Measurements from ENCODE around the gene UPK2. TPM values are rescaled to one million over a fixed set of nuclear protein-coding genes. Genes with fewer than 3 reads are reported as not detected.

Gene UPK2
- polyA plus RNA-seq, 1 of the 3 experiments (the other 2 are of a cell fraction): 0.15 TPM

DNA sequence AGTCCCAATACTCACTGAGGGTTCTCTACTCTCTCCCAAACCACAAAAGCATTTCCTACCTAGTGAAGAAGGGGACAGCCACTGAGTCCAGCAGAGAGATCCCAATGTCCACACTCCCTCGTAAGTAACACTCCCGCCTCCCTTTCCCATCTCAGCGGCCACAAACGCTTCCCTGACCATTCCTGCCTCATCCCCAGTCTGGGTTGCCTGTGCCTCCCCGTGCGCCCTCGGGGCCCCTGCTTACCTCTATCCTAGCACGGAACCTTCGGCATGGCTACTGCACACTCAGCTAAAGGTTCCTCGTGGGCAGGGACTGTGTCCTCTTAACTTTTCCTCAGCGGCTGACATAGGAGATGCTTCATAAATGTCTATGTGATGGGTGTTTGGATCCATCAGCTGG is 1.5 kb downstream of the UPK2 start:
- no peaks in the 10 kb centered on the region for H3F3A ChIP-seq (replicated peaks; ENCODE audit: insufficient read depth)
- no peak overlapping the region for H3K4me2 ChIP-seq
- H3K36me3 ChIP-seq (replicated peaks in 1 of 2; ENCODE audit: control insufficient read depth in 1 of 2, insufficient read depth in 2 of 2, low read length in 1 of 2): no peaks in the 10 kb centered on the region
- H3K27ac ChIP-seq (ENCODE audit: low read depth in 2 of 2, low read length in 1 of 2): no peak overlapping the region
- ChIA-PET POLR2A (interaction anchor here (0.6 to 1.7 kb wide), 3 partner anchors 40 to 165 kb away, joined by 3 to 4 read pairs (median 3); no protein-coding TSS in a partner anchor), CTCF (interaction anchor here (0.8 to 12.7 kb wide), 19 partner anchors 9 to 299 kb away, joined by 3 to 186 read pairs (median 5); partner anchors contain the start of genes BCL9L, CENATAC and DDX6)
- H2AFZ ChIP-seq (ENCODE audit: low read depth): no peak overlapping the region
- peaks cover 0 to 6% of the 10 kb centered on the region in 2 experiments; a peak in 1 of 4 replicates for H3K4me1 ChIP-seq (ENCODE audit: control insufficient read depth in 1 of 2, insufficient read depth in 2 of 2, low read depth in 1 of 2, low read length in 1 of 2)
- no peaks in the 10 kb centered on the region for H3K9me3 ChIP-seq
- H3K79me2 ChIP-seq (ENCODE audit: insufficient read depth): no peaks in the 10 kb centered on the region
- 70% methylated on average over 11 of the region's 11 CpGs for WGBS (ENCODE audit: low lambda C conversion rate)
- no peak for TF ChIP-seq MEF2A (IDR thresholded peaks at IDR 0.05; ENCODE audit: borderline replicate concordance, low read depth)
- TF ChIP-seq EZH2phosphoT487 (IDR thresholded peaks at IDR 0.05; ENCODE audit: borderline replicate concordance, low read depth): no peak
- no peak for TF ChIP-seq CHD2 (IDR thresholded peaks at IDR 0.05; ENCODE audit: low read length, partially characterized antibody)
- TF ChIP-seq TAF1 (IDR thresholded peaks at IDR 0.05; ENCODE audit: borderline replicate concordance, low read depth, low read length): no peak
- no peak for DNase-seq
- H3K27me3 ChIP-seq (ENCODE audit: insufficient read depth): no peaks in the 10 kb centered on the region
- H3K9me2 ChIP-seq: no peaks in the 10 kb centered on the region
- no peaks in the 10 kb centered on the region for H4K20me1 ChIP-seq (ENCODE audit: insufficient read depth)
- no peak overlapping the region for H3K9ac ChIP-seq
- no peak overlapping the region for H3K4me3 ChIP-seq (ENCODE audit: low read depth in 2 of 2, low read length in 1 of 2)

- no peaks in the 10 kb centered on the region for H3K79me2 ChIP-seq (ENCODE audit: insufficient read depth)
- no peaks in the 10 kb centered on the region for H3K36me3 ChIP-seq (replicated peaks in 1 of 2; ENCODE audit: control insufficient read depth in 1 of 2, insufficient read depth in 2 of 2, low read length in 1 of 2)
- 88% methylated on average over 6 of the region's 8 CpGs for WGBS (ENCODE audit: low lambda C conversion rate)
- no peak overlapping the region for H3K4me2 ChIP-seq
- H3K4me1 ChIP-seq (ENCODE audit: control insufficient read depth in 1 of 2, insufficient read depth in 2 of 2, low read depth in 1 of 2, low read length in 1 of 2): peaks cover 0 to 6% of the 10 kb centered on the region in 2 experiments; a peak in 1 of 4 replicates
- no peak overlapping the region for H3K4me3 ChIP-seq (ENCODE audit: low read depth in 2 of 2, low read length in 1 of 2)
- no peak overlapping the region for H3K27ac ChIP-seq (ENCODE audit: low read depth in 2 of 2, low read length in 1 of 2)
- H3F3A ChIP-seq (replicated peaks; ENCODE audit: insufficient read depth): no peaks in the 10 kb centered on the region
- H3K9me3 ChIP-seq: no peaks in the 10 kb centered on the region
- no peaks in the 10 kb centered on the region for H3K27me3 ChIP-seq (ENCODE audit: insufficient read depth)
- no peak for TF ChIP-seq YY1 (IDR thresholded peaks at IDR 0.05; ENCODE audit: low read depth)
- TF ChIP-seq GABPA (IDR thresholded peaks at IDR 0.05; ENCODE audit: low read depth): no peak
- no peak for TF ChIP-seq TEAD4 (IDR thresholded peaks at IDR 0.05; ENCODE audit: borderline replicate concordance, insufficient read depth)
- no peak for TF ChIP-seq MXI1 (IDR thresholded peaks at IDR 0.05; ENCODE audit: low read depth, low read length)
- no peak for TF ChIP-seq CTCF (IDR thresholded peaks at IDR 0.05)
- no peak for TF ChIP-seq NRF1 (IDR thresholded peaks at IDR 0.05; ENCODE audit: low read depth, low read length)
- no peak for TF ChIP-seq RFX5 (IDR thresholded peaks at IDR 0.05; ENCODE audit: low read length)
- H3K9me2 ChIP-seq: no peaks in the 10 kb centered on the region
- no peak overlapping the region for H3K9ac ChIP-seq
- DNase-seq: no peak
- CTCF ChIA-PET: interaction anchor here (0.8 to 12.7 kb wide), 9 partner anchors 10 to 268 kb away, joined by 3 to 186 read pairs (median 11); partner anchors contain the start of genes BCL9L, CENATAC and DDX6
- POLR2A ChIA-PET: interaction anchor here (1.0 kb wide), 1 partner anchor 39 kb away, joined by 3 read pairs; no protein-coding TSS in a partner anchor
- no peaks in the 10 kb centered on the region for H4K20me1 ChIP-seq (ENCODE audit: insufficient read depth)
- H2AFZ ChIP-seq (ENCODE audit: low read depth): no peak overlapping the region
Observed at GRCh38 chr11:118957968-118958367, 1.9 kb downstream of the UPK2 start.
